Bronchial smooth muscle cell (primary cell): ENCODE measurements around the gene HLTF. TPM values are rescaled to one million over a fixed set of nuclear protein-coding genes. Genes with fewer than 3 reads are reported as not detected.

Experiments
- total RNA-seq: library from RNA; depleted of rRNA; stranded (reverse); fragments of >200 nt; gene quantifications from 2 replicates; pipeline ENCODE4 v1.2.1, GENCODE V29; 2014

HLTF gene
- 27.7 and 40.2 TPM in 2 replicates for total RNA-seq

DNA sequence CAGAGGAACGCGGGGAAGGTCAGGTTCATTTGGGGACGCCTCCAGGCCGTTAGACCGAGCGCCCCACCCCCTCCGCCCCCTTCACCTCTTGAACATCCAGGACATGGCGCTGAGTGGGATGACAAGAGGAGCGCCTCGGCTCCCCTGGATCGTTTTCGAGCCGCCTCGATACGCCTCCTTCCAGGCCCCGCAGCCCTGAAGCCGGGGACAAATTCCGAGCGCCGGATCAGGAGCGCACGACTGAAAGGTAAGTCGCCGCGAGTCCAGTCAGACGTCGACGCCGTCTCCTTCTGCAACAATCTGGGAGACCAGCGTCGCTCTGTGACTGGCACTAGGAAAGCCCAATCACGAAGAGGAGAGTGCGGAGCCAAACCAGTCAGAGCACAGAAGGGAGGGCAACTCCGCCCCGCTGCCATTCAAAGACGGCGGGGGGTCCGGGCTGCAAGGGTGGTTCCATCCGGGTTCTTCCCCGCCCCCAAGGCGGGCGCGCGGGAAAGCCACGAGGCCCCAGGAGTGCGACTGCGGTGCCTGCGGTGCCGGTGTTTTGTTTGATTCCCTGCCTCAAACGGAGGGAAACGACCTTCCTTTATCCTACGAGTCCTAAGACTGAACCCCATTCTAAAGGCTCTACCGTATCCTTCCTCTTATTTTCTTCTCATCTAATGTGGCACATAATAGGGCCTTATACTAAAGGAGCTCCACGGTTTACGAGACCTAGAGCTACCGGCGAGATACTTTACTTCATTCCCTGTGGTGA is at the start of gene HLTF:
Gene HLTF, minus strand, starts transcription at position 302 of the 757 bp plus-strand sequence. Its CDS starts 197 bp downstream, at position 105.

DNA sequence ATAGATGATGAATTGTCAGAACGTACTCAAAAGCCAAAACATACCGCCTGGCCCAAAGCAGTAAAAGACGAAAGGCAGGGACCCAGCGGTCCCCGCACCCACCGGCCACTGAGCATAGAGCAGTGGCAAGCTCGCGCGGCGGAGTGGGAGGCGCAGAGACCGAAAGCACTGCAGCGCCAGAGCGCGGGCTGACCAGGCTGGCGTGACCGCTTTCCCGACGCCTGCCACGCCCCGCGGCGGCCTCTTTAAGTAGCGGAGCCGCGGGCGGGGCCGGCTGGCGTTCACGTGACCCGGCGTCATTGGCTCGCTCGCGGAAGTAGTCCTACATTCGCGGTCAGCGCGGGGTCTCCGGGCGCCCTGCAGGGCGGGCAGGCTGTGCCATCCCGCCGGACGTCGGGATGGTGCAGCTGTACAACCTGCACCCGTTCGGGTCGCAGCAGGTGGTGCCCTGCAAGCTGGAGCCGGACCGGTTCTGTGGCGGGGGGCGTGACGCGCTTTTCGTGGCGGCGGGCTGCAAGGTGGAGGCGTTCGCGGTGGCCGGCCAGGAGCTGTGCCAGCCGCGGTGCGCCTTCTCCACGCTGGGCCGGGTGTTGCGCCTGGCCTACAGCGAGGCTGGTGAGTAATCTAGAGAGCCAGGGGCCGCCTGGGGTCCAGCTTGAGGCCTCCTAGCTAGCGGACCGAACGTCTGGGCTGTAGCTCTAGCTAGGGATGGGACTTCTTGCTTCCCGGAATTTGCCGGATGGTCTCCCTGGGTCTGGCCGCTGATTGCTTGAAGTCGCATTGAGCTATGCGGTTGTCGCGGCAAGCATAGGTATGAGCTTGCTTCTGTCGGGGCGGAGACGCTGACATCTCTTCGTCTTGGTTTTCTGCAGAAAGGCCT is 43.2 kb upstream of the HLTF start, which contains the start of gene HPS3:
Gene HPS3, plus strand, starts transcription at position 313 of the 880 bp plus-strand sequence. Its CDS starts 86 bp downstream, at position 399.

DNA sequence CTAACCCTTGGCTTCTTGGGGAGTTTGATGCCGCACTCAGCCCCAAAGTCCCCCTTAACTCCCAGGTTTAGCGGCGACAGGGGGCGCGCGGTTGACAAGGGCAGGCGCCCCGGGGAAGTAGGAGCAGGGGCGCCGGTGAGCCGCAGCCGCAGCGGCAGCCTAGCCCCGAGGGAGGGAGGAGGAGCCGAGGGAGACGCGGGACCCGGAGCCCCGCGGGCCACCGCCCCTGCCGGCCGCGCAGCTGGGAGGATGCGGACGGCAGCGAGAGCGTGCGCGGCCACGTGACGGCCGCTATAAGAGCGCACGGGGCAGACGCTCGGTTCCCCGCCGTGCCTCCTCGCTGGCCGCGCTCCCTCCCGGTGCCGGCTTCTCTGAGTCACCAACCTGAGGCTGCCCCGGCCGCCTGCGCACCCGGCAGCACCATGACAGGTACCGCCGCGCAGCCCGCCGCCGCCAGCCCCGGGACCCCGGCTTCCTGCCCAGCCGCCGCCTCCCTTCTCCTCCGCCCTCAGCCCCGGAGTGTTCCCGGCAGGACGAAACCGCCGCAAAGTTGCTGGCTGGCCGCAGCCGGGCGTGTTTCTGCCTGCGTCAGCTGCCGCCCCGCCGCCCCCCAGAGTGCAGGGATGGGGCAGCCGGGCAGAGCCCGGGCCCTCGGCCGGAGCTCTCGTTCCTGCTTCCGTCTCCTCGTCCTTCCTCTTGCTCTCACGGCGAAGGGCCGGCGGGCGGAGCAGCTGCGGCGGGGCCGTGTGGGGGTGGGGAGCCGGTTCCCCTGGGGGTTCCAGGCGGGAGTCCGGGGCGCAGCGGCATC is 94.9 kb downstream of the HLTF start, which contains the start of gene GYG1:
Gene GYG1, plus strand, starts transcription at position 322 of the 808 bp plus-strand sequence. Its CDS starts 101 bp downstream, at position 423.

Other genes starting within 250 kb of the HLTF start
- gene CPA3, start 221.2 kb downstream of the HLTF start, total RNA-seq, result not detected in 2 replicates
- gene GYG1, start 95.0 kb downstream of the HLTF start, total RNA-seq, result 26.2 and 38.5 TPM in 2 replicates
- gene HPS3, start 43.1 kb upstream of the HLTF start, total RNA-seq, result 19.1 and 23.6 TPM in 2 replicates
- 0.52 TPM in 1 of 2 replicates, not detected in the other for gene CP, start 135.3 kb upstream of the HLTF start, total RNA-seq
- gene TM4SF18, start 247.1 kb upstream of the HLTF start, total RNA-seq, result under 0.01 TPM in 1 of 2 replicates, not detected in the other